Liver (tissue), 9 donors: ENCODE results near the gene P2RX3. TPM values are rescaled to one million over a fixed set of nuclear protein-coding genes. Genes with fewer than 3 reads are reported as not detected.

Experiments
- DNase-seq: peaks from one replicate; pipeline ENCODE4 v3.0.0-alpha.2; 2017; ENCODE audit warnings: low spot score
- H3K27ac ChIP-seq, 2 donors: one replicate each; pipeline ENCODE4 v1.7.0; 2013; ENCODE audit warnings: inconsistent platforms in 2 of 2, low read length in 2 of 2, control low read depth in 1 of 2, low read depth in 1 of 2, mild to moderate bottlenecking in 1 of 2
- H3K27me3 ChIP-seq, 4 donors: one replicate each; pipeline versions ENCODE4 v1.6.1 to v1.7.0; 2013; ENCODE audit warnings: low read length in 3 of 4, inconsistent platforms in 1 of 4, mild to moderate bottlenecking in 1 of 4, moderate library complexity in 1 of 4; ENCODE audit not compliant: control insufficient read depth in 4 of 4, insufficient read depth in 4 of 4
- H3K36me3 ChIP-seq, 4 donors: one replicate each; pipeline versions ENCODE4 v1.6.1 to v1.7.0; 2013; ENCODE audit warnings: low read length in 3 of 4, mild to moderate bottlenecking in 3 of 4, low read depth in 1 of 4, moderate library complexity in 1 of 4; ENCODE audit not compliant: control insufficient read depth in 4 of 4, insufficient read depth in 3 of 4
- H3K4me1 ChIP-seq, 4 donors: one replicate each; pipeline versions ENCODE4 v1.6.1 to v1.7.0; 2013; ENCODE audit warnings: low read length in 3 of 4, mild to moderate bottlenecking in 3 of 4, moderate library complexity in 1 of 4; ENCODE audit not compliant: control insufficient read depth in 4 of 4, insufficient read depth in 4 of 4
- H3K4me3 ChIP-seq, 3 donors: one replicate each; pipeline versions ENCODE4 v1.6.1 to v1.7.0; 2013; ENCODE audit warnings: low read length in 3 of 3, control low read depth in 1 of 3, low read depth in 1 of 3, mild to moderate bottlenecking in 1 of 3
- H3K9ac ChIP-seq, 2 donors: one replicate each; pipeline ENCODE4 v1.7.0; 2013; ENCODE audit warnings: low read length in 2 of 2, mild to moderate bottlenecking in 2 of 2, moderate library complexity in 2 of 2, control low read depth in 1 of 2, low read depth in 1 of 2
- H3K9me3 ChIP-seq, 4 donors: one replicate each; pipeline versions ENCODE4 v1.6.1 to v1.7.0; 2013; ENCODE audit warnings: low read length in 3 of 4; ENCODE audit not compliant: control insufficient read depth in 4 of 4
- EGR1 ChIP-seq, 2 donors: IDR thresholded peaks; 2 replicates each; pipeline ENCODE4 v1.6.1; 2016 to 2018; ENCODE audit warnings: antibody characterized with exemption in 2 of 2, low read depth in 2 of 2
- FOXA1 ChIP-seq: IDR thresholded peaks from 2 replicates; pipeline ENCODE4 v1.6.1; 2016; ENCODE audit warnings: antibody characterized with exemption
- FOXA2 ChIP-seq: IDR thresholded peaks from 2 replicates; pipeline ENCODE4 v1.6.1; 2016; ENCODE audit warnings: antibody characterized with exemption
- GABPA ChIP-seq, 2 donors: IDR thresholded peaks in 1 of 2; conservative IDR thresholded peaks in 1 of 2; 2 replicates each; pipeline ENCODE4 v1.6.1; 2016; ENCODE audit warnings: antibody characterized with exemption in 2 of 2, mild to moderate bottlenecking in 1 of 2, moderate library complexity in 1 of 2
- HNF4A ChIP-seq, 2 donors: conservative IDR thresholded peaks; 2 replicates each; pipeline ENCODE4 v1.6.1; 2016; ENCODE audit warnings: antibody characterized with exemption in 2 of 2, mild to moderate bottlenecking in 2 of 2
- HNF4G ChIP-seq: IDR thresholded peaks from 2 replicates; pipeline ENCODE4 v1.6.1; 2016; ENCODE audit warnings: antibody characterized with exemption
- JUND ChIP-seq, 2 donors: IDR thresholded peaks; 2 replicates each; pipeline ENCODE4 v1.6.1; 2016; ENCODE audit warnings: antibody characterized with exemption in 2 of 2
- NR2F2 ChIP-seq: IDR thresholded peaks from 2 replicates; pipeline ENCODE4 v1.6.1; 2016; ENCODE audit warnings: antibody characterized with exemption
- RAD21 ChIP-seq, 2 donors: IDR thresholded peaks; 2 replicates each; pipeline ENCODE4 v1.6.1; 2016; ENCODE audit warnings: antibody characterized with exemption in 2 of 2, mild to moderate bottlenecking in 2 of 2
- RXRA ChIP-seq, 2 donors: IDR thresholded peaks; 2 replicates each; pipeline ENCODE4 v1.6.1; 2017 to 2018; ENCODE audit warnings: antibody characterized with exemption in 2 of 2, mild to moderate bottlenecking in 1 of 2
- SP1 ChIP-seq: IDR thresholded peaks from 2 replicates; pipeline ENCODE4 v1.6.1; 2018; ENCODE audit warnings: antibody characterized with exemption, mild to moderate bottlenecking
- TAF1 ChIP-seq: conservative IDR thresholded peaks from 2 replicates; pipeline ENCODE4 v1.6.1; 2016; ENCODE audit warnings: antibody characterized with exemption, mild to moderate bottlenecking
- YY1 ChIP-seq: IDR thresholded peaks from 2 replicates; pipeline ENCODE4 v1.6.1; 2016; ENCODE audit warnings: antibody characterized with exemption, mild to moderate bottlenecking
- ZBTB33 ChIP-seq: IDR thresholded peaks from 2 replicates; pipeline ENCODE4 v1.6.1; 2016; ENCODE audit warnings: antibody characterized with exemption
- WGBS: extraction: QIAGEN DNeasy Blood & Tissue Kit; methylation state at CpG from one replicate; pipeline ENCODE4 v1.1.7; 2013; 5-methylcytosine and 5-hydroxymethylcytosine counted together
- polyA plus RNA-seq, 2 donors: library from polyadenylated mRNA; stranded (reverse) in 1 of 2; unstranded in 1 of 2; fragments of 200-250 nt in 1 of 2; fragments of >200 nt in 1 of 2; fragmentation: Nextera tagmentation in 1 of 2; extraction: Ambion mirVana in 1 of 2; gene quantifications; one replicate each; pipeline versions ENCODE4 v1.2.1 to v1.2.3, GENCODE V29; 2013 to 2015
- total RNA-seq, 2 donors: library from RNA; depleted of rRNA; stranded (reverse); fragments of >200 nt; gene quantifications; one replicate each; pipeline ENCODE4 v1.2.3, GENCODE V29; 2014
- TF ChIP-seq, protein P1 (sequence below): IDR thresholded peaks from 2 replicates; pipeline ENCODE4 v1.6.1; 2016; ENCODE audit warnings: antibody characterized with exemption, mild to moderate bottlenecking
- TF ChIP-seq, protein P2 (sequence below): IDR thresholded peaks from 2 replicates; pipeline ENCODE4 v1.6.1; 2016; ENCODE audit warnings: antibody characterized with exemption
- TF ChIP-seq, protein P3 (sequence below): IDR thresholded peaks from 2 replicates; pipeline ENCODE4 v1.6.1; 2016; ENCODE audit warnings: antibody characterized with exemption
- TF ChIP-seq, protein P4 (sequence below): fragments of 150-350 bp; IDR thresholded peaks from 2 replicates; pipeline ENCODE4 v1.5.1; 2017; ENCODE audit warnings: improper control_type of control experiment, low read depth, low read length; ENCODE audit not compliant: missing input control
- donor health status: healthy.
- donor health status: healthy.
- donor health status: healthy.
- donor health status: healthy.
- donor health status: healthy.

P2RX3 gene
- total and polyA plus RNA-seq, 4 donors, result 0.18 to 0.33 (median 0.23) TPM

- Histone ChIP-seq H3K9me3 (no peaks in the 10 kb centered on the region), H3K4me3 (no peak overlapping the region), H3K27me3 (no peaks in the 10 kb centered on the region), H3K36me3 (no peaks in the 10 kb centered on the region), H3K4me1 (no peaks in the 10 kb centered on the region), H3K9ac (no peak overlapping the region), H3K27ac (no peak overlapping the region)
- TF ChIP-seq HNF4A (conservative IDR thresholded peaks at IDR 0.05) (no peak), HNF4G (no peak), ZBTB33 (no peak)
- WGBS, result 96% methylated on average over 3 of the region's 3 CpGs
- no peak for DNase-seq
Measured at GRCh38 chr11:57391111-57391510, 53.0 kb downstream of the P2RX3 start.

DNA sequence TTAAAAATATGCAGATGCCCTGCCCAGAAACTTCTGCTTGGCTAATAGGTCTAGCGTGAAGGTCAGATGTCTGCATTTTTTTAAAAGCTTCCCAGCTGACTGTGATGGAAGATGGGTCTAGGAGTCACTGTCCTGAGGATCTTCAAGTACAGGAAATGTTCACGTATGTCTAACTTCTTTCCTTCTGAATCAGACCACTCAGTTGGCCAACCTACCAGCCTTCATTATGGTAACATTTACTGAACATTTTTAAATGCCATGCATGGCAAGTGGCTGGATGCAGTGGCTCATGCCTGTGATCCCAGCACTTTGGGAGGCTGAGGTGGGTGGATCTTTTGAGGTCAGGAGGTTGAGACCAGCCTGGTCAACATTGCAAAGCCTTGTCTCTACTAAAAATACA, 53.4 kb downstream of the P2RX3 start:
- no peaks in the 10 kb centered on the region for H3K27me3 ChIP-seq
- 89% methylated on average over 2 of the region's 2 CpGs for WGBS
- no peak overlapping the region for H3K9ac ChIP-seq
- no peaks in the 10 kb centered on the region for H3K9me3 ChIP-seq
- no peaks in the 10 kb centered on the region for H3K36me3 ChIP-seq
- TF ChIP-seq TAF1 (no peak), HNF4A (conservative IDR thresholded peaks at IDR 0.05) (no peak), NR2F2 (no peak), FOXA2 (no peak), RXRA (IDR thresholded peaks at IDR 0.05) (no peak), JUND (IDR thresholded peaks at IDR 0.05) (no peak), ZBTB33 (no peak), RAD21 (IDR thresholded peaks at IDR 0.05) (no peak), GABPA (IDR thresholded peaks at IDR 0.05 in 1 of 2, conservative IDR thresholded peaks at IDR 0.05 in 1 of 2) (no peak), YY1 (no peak), HNF4G (no peak), EGR1 (IDR thresholded peaks at IDR 0.05; ENCODE audit: low read depth in 2 of 2) (no peak), SP1 (no peak), FOXA1 (no peak)
- TF ChIP-seq, protein P1, sequence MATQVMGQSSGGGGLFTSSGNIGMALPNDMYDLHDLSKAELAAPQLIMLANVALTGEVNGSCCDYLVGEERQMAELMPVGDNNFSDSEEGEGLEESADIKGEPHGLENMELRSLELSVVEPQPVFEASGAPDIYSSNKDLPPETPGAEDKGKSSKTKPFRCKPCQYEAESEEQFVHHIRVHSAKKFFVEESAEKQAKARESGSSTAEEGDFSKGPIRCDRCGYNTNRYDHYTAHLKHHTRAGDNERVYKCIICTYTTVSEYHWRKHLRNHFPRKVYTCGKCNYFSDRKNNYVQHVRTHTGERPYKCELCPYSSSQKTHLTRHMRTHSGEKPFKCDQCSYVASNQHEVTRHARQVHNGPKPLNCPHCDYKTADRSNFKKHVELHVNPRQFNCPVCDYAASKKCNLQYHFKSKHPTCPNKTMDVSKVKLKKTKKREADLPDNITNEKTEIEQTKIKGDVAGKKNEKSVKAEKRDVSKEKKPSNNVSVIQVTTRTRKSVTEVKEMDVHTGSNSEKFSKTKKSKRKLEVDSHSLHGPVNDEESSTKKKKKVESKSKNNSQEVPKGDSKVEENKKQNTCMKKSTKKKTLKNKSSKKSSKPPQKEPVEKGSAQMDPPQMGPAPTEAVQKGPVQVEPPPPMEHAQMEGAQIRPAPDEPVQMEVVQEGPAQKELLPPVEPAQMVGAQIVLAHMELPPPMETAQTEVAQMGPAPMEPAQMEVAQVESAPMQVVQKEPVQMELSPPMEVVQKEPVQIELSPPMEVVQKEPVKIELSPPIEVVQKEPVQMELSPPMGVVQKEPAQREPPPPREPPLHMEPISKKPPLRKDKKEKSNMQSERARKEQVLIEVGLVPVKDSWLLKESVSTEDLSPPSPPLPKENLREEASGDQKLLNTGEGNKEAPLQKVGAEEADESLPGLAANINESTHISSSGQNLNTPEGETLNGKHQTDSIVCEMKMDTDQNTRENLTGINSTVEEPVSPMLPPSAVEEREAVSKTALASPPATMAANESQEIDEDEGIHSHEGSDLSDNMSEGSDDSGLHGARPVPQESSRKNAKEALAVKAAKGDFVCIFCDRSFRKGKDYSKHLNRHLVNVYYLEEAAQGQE, result no peak
- TF ChIP-seq, protein P2, sequence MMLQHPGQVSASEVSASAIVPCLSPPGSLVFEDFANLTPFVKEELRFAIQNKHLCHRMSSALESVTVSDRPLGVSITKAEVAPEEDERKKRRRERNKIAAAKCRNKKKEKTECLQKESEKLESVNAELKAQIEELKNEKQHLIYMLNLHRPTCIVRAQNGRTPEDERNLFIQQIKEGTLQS, result no peak
- TF ChIP-seq, protein P3, sequence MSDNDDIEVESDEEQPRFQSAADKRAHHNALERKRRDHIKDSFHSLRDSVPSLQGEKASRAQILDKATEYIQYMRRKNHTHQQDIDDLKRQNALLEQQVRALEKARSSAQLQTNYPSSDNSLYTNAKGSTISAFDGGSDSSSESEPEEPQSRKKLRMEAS, result no peak
- TF ChIP-seq, protein P4, sequence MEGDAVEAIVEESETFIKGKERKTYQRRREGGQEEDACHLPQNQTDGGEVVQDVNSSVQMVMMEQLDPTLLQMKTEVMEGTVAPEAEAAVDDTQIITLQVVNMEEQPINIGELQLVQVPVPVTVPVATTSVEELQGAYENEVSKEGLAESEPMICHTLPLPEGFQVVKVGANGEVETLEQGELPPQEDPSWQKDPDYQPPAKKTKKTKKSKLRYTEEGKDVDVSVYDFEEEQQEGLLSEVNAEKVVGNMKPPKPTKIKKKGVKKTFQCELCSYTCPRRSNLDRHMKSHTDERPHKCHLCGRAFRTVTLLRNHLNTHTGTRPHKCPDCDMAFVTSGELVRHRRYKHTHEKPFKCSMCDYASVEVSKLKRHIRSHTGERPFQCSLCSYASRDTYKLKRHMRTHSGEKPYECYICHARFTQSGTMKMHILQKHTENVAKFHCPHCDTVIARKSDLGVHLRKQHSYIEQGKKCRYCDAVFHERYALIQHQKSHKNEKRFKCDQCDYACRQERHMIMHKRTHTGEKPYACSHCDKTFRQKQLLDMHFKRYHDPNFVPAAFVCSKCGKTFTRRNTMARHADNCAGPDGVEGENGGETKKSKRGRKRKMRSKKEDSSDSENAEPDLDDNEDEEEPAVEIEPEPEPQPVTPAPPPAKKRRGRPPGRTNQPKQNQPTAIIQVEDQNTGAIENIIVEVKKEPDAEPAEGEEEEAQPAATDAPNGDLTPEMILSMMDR, result no peak
- no peak overlapping the region for H3K27ac ChIP-seq
- DNase-seq, result no peak
- no peak overlapping the region for H3K4me3 ChIP-seq
- no peaks in the 10 kb centered on the region for H3K4me1 ChIP-seq
